Omental fat pad (tissue), 4 donors: ENCODE results near the gene DCAF7. TPM values are rescaled to one million over a fixed set of nuclear protein-coding genes. Genes with fewer than 3 reads are reported as not detected.

Source experiments
- ATAC-seq: fragments of 150-250 bp; one replicate; pipeline ENCODE4 v1.9.1; 2016; ENCODE audit warnings: mild to moderate bottlenecking, moderate library complexity; ENCODE audit not compliant: low FRiP score
- DNase-seq: peaks from one replicate; pipeline ENCODE4 v3.0.0-alpha.2; 2019; ENCODE audit warnings: low spot score
- total RNA-seq, 4 donors: library from RNA; depleted of rRNA; stranded (reverse); fragments of >200 nt; gene quantifications; one replicate each; pipeline ENCODE4 v1.1.0, GENCODE V29; 2016
- TF ChIP-seq, protein P1 (sequence below), 3 donors: fragments of 450-650 bp; IDR thresholded peaks; one replicate each; pipeline ENCODE4 v1.5.1; 2016 to 2017; ENCODE audit warnings: antibody characterized with exemption in 3 of 3, mild to moderate bottlenecking in 3 of 3, moderate library complexity in 2 of 3

The DCAF7 gene
- total RNA-seq, 4 donors from 2014 or later, result 18.8 to 29.3 (median 27.3) TPM

DNA sequence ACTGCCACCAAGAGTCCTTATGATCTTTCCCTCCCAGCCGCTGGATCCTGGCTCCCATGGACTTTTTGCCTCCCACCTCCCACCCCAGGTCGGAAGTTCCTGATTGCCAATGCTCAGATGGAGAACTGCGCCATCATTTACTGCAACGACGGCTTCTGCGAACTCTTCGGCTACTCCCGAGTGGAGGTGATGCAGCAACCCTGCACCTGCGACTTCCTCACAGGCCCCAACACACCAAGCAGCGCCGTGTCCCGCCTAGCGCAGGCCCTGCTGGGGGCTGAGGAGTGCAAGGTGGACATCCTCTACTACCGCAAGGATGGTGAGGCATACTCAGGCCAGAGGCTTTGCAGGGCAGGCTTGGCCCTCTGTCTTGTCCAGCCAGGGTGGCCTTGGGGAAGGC lies 26.2 kb upstream of the DCAF7 start:
- no peak for ATAC-seq
- no peak for DNase-seq
- TF ChIP-seq, protein P1, sequence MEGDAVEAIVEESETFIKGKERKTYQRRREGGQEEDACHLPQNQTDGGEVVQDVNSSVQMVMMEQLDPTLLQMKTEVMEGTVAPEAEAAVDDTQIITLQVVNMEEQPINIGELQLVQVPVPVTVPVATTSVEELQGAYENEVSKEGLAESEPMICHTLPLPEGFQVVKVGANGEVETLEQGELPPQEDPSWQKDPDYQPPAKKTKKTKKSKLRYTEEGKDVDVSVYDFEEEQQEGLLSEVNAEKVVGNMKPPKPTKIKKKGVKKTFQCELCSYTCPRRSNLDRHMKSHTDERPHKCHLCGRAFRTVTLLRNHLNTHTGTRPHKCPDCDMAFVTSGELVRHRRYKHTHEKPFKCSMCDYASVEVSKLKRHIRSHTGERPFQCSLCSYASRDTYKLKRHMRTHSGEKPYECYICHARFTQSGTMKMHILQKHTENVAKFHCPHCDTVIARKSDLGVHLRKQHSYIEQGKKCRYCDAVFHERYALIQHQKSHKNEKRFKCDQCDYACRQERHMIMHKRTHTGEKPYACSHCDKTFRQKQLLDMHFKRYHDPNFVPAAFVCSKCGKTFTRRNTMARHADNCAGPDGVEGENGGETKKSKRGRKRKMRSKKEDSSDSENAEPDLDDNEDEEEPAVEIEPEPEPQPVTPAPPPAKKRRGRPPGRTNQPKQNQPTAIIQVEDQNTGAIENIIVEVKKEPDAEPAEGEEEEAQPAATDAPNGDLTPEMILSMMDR (IDR thresholded peaks at IDR 0.05), result no peak

DNA sequence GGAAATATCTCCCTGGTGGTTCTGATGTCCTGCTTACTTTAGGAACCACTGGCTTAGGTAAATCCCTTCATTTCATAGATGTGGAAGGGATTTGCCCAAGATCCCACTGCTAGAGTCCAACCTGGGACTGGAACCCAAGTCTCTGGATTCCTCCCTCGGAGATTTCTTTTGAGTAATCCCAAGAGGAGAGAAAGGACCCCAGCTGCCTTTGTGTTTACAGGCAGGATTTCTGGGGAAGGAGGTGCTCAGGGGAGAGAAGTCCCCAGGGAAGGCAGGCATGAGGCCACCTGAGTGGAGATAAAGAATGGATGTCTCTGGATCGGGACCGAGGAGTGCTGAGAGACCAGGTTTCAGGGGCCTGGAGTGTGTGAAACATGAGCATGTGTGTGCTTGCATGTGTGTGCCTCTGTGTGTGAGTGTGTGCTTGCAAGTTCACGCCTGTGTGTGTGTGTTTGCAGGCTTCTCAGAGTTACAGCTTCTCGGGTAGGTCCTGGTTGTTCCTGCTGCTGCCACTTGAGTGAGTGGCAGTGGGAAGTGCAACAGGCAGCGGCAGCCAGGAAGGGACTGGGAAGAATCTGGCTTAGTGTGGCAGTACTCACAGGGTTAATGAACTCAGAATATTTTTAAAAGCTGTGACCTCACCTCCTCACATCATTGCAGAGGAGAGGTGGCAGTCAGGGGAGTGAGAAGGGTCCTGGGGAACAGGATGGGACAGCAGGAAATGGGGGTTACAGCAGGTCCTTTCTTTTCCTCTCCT lies 24.9 kb upstream of the DCAF7 start:
- TF ChIP-seq, protein P1 (IDR thresholded peaks at IDR 0.05), result no peak
- DNase-seq, result no peak
- no peak for ATAC-seq

DNA sequence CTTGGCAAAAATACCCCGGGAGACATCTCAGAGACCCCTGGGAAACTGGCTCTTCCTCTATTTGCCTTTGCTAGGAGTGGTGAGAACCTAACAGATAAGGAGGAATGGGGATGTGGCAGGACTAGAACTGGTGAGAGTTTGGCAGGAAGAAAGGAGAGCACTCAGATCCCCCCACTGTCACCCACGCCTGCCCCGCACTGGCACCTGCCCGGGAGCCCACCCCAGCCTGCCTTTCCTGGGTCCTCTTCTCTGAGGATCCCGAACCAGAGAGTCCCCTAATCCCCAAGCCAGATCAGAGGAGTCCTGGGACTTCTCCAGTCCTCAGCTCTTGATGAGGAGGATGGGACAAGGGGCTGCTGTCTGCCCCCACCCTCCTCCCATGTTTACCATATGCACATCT lies 23.4 kb upstream of the DCAF7 start:
- DNase-seq (no peak), ATAC-seq (no peak)
- TF ChIP-seq, protein P1 (IDR thresholded peaks at IDR 0.05), result no peak

DNA sequence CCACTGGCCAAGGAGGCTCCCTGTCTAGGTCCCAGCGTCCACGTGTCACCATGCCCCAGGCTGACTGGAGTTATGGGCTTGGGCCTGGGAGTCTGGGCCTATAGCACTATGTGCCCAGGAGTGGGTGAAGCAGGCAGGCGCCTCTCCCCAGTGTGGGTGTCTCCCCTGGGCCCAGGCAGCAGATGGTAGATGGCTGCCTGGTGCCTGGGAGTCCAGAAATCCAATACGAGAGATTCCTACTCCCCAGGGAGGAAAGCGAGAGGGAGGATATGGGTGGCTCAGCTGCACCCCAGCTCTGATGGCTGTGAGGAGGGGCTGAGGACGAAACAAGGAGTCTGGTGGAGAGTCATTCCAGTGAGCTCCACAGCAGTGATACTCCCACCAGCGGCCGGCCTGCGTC lies 22.1 kb upstream of the DCAF7 start:
- TF ChIP-seq, protein P1 (IDR thresholded peaks at IDR 0.05), result no peak
- ATAC-seq, result no peak
- DNase-seq, result no peak

DNA sequence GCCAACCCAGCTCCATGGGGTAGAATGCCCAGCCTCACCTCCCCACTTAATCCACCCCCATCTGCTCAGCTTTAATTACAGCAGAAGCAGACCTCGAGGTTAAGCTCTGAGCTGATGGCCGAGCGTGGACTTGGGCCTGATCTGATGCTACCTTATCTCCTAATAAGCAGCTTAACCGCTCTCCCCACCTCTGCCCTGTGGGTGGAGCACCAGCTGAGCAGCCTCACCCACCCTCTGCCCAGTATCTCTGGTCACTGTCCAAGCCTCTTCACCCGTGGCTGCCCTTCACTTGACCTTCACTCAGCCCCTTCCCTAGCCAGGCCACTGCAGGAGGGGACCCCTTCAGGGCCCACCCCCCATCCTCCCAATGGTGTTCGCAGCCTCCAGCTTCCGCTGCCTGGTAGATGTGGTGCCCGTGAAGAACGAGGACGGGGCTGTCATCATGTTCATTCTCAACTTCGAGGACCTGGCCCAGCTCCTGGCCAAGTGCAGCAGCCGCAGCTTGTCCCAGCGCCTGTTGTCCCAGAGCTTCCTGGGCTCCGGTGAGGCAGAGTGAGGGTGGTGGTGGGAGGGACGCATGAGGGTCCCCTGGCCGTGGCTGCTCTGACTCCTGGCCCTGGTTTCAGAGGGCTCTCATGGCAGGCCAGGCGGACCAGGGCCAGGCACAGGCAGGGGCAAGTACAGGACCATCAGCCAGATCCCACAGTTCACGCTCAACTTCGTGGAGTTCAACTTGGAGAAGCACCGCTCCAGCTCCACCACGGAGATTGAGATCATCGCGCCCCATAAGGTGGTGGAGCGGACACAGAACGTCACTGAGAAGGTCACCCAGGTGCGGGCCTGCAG lies 20.3 kb upstream of the DCAF7 start:
- TF ChIP-seq, protein P1 (IDR thresholded peaks at IDR 0.05), result no peak
- DNase-seq (no peak), ATAC-seq (no peak)

DNA sequence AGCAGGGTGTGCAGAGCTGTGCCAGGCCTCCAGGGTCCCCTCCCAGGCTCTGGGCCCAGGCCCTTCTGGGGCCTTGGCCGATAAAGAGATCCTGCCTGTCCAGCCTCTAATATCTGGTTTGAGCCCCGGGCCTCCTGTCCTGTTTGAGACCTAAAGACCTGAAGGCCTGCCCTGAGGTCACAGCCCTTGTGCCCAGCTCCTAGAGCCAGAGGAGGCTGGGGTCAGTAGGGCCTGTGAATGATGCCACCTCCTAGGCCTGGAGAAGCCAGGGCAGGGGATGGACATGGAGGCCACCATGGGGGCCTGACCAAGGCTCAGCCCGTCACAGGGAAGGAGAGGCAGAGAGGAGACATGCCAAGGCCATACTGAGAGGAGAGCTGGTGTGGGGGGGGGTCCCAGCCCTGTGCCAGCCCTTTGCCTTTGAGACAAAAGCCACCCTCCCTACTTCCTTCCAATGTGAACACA lies 19.7 kb upstream of the DCAF7 start:
- DNase-seq (no peak), ATAC-seq (no peak)
- TF ChIP-seq, protein P1 (IDR thresholded peaks at IDR 0.05), result no peak
